ENCODE results near the gene KDM7A. TPM values are rescaled to one million over a fixed set of nuclear protein-coding genes. Genes with fewer than 3 reads are reported as not detected.

Gene KDM7A
- total and polyA plus RNA-seq, 9 of the 15 experiments (the other 6 are each of a cell fraction or from before 2014, with no cell fraction given), result 0.90 to 8.4 (median 7.0) TPM

DNA sequence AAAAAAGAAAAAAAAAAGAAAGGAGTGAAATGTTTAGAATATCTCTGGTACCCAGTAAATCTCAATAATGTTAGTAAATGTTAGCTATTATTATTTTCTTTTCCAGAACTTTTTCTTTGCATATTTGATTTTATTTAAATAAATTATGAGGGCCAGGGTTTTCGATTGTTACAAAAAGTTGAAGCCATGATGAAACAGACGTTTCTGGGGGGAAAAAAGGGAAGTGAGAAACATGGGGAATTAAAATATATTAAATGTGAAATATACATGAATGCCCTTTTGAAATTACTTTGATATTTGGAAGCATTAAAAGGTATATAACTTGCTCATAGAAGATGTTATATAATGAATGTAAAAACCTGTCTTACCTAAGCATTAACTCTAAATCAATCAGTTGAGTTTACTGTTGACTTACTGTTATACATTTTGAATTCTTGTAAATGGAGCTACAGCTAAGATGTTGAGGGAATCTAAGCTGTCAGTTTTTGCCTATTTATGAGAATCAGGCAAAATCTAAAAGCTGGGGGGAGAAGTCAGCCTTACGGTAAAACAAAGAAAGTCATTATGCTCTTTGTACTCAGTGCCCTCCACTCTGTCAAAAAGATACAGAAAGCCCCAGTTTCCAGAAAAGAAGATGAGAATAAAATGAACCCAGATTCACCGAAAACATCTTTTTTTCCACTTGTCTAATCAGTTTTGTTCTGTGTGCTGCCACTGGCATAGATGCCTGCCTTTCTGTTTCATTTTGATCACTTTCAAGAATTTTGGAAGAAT, 30.0 kb upstream of the KDM7A start:
- DNase-seq (ENCODE audit: extremely low read depth in 1 of 4, low spot score in 3 of 4) (no peak), ATAC-seq (no peak), FAIRE-seq (no peak)
- Histone ChIP-seq H3K4me1 (replicated peaks in 1 of 2; ENCODE audit: control insufficient read depth in 2 of 2, insufficient read depth in 2 of 2, low read length in 2 of 2) (peaks cover 0 to 5% of the 10 kb centered on the region in 2 experiments; a peak in 1 of 5 replicates), H2AFZ (ENCODE audit: low read depth, low read length) (no peak overlapping the region), H3K9ac (ENCODE audit: insufficient read depth in 1 of 2, low read depth in 2 of 2, low read length in 2 of 2) (no peak overlapping the region), H3K79me2 (ENCODE audit: control insufficient read depth, insufficient read depth, low read length) (no peaks in the 10 kb centered on the region), H3K27me3 (ENCODE audit: control insufficient read depth in 2 of 2, insufficient read depth in 2 of 2, low read length in 2 of 2) (peaks cover 12 to 33% of the 10 kb centered on the region in 2 experiments), H3K4me3 (no peak overlapping the region), H3K9me1 (ENCODE audit: control insufficient read depth, insufficient read depth, low read length) (no peaks in the 10 kb centered on the region), H3K27ac (ENCODE audit: extremely low read depth, low read depth, low read length) (no peak overlapping the region), H3K9me3 (replicated peaks; ENCODE audit: control insufficient read depth, insufficient read depth, low read depth, low read length) (no peaks in the 10 kb centered on the region; the same call in 1 of the 2 replicates), H3K4me2 (ENCODE audit: insufficient read depth, low read length) (no peak overlapping the region), H3K36me3 (ENCODE audit: control insufficient read depth, insufficient read depth, low read length) (no peaks in the 10 kb centered on the region), H4K20me1 (replicated peaks; ENCODE audit: control insufficient read depth, insufficient read depth, low read length) (no peaks in the 10 kb centered on the region)
- ChIA-PET POLR2A (interaction anchor here (3.7 kb wide), 1 partner anchor 9 kb away, joined by 12 read pairs; no protein-coding TSS in a partner anchor), CTCF (ENCODE audit: low intra/inter-chr PET ratio) (no interaction called here)
- no TSS peak for BruUV-seq (replicated peaks)
- WGBS (ENCODE audit: insufficient coverage, low coverage, missing lambda C conversion rate), result 17% methylated on average over 4 of the region's 4 CpGs
- intact Hi-C loops (cut with micrococcal nuclease) (no loop called here), in situ Hi-C loops (cut with MboI) (no loop called here)
- TF ChIP-seq SPI1 (IDR thresholded peaks at IDR 0.05; ENCODE audit: borderline replicate concordance, low read depth, low read length), result 0 out of 2 replicates have a peak, but pooled peaks have one; percentile 44
- no peak for TF ChIP-seq CTBP1 (IDR thresholded peaks at IDR 0.05; ENCODE audit: borderline replicate concordance)

DNA sequence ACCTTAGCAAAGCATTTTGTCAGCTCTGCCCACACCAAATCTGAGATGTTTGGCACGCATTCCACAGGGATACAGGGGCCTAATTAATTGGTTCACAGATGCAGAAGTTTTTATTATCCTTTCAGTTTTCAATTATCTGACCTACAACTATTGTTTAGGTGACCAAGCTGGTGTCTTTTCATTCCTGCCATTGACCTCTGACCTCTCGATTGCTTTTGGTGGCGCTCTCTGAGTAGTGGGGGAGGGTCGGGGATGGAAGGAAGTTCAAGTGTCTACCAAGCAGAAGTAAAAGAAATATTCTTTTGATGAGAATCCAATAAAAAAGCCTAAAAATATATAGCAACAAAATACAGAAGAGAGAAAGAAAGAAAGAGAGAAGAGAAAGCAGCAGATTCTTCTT, 28.8 kb upstream of the KDM7A start:
- in situ Hi-C loops (cut with MboI) (no loop called here), intact Hi-C loops (cut with micrococcal nuclease) (no loop called here)
- Histone ChIP-seq H3K4me3 (no peak overlapping the region), H3K79me2 (ENCODE audit: control insufficient read depth, insufficient read depth, low read length) (no peaks in the 10 kb centered on the region), H3K36me3 (ENCODE audit: control insufficient read depth, insufficient read depth, low read length) (no peaks in the 10 kb centered on the region), H3K9me3 (replicated peaks; ENCODE audit: control insufficient read depth, insufficient read depth, low read depth, low read length) (no peaks in the 10 kb centered on the region; the same call in 1 of the 2 replicates), H3K27me3 (ENCODE audit: control insufficient read depth in 2 of 2, insufficient read depth in 2 of 2, low read length in 2 of 2) (peaks cover 12 to 28% of the 10 kb centered on the region in 2 experiments), H3K9me1 (ENCODE audit: control insufficient read depth, insufficient read depth, low read length) (no peaks in the 10 kb centered on the region), H2AFZ (ENCODE audit: low read depth, low read length) (no peak overlapping the region), H4K20me1 (replicated peaks; ENCODE audit: control insufficient read depth, insufficient read depth, low read length) (no peaks in the 10 kb centered on the region), H3K9ac (ENCODE audit: insufficient read depth in 1 of 2, low read depth in 2 of 2, low read length in 2 of 2) (no peak overlapping the region), H3K4me2 (ENCODE audit: insufficient read depth, low read length) (no peak overlapping the region), H3K4me1 (replicated peaks in 1 of 2; ENCODE audit: control insufficient read depth in 2 of 2, insufficient read depth in 2 of 2, low read length in 2 of 2) (peaks cover 0 to 6% of the 10 kb centered on the region in 2 experiments; a peak in 1 of 5 replicates), H3K27ac (ENCODE audit: extremely low read depth, low read depth, low read length) (no peak overlapping the region)
- whole genome bisulfite sequencing (ENCODE audit: insufficient coverage, low coverage, missing lambda C conversion rate), result 10% methylated on average over 4 of the region's 4 CpGs
- ChIA-PET POLR2A (no interaction called here), CTCF (ENCODE audit: low intra/inter-chr PET ratio) (no interaction called here)
- DNase-seq (ENCODE audit: extremely low read depth in 1 of 4, low spot score in 3 of 4), result no peak
- no peak for ATAC-seq
- TF ChIP-seq, protein P1, sequence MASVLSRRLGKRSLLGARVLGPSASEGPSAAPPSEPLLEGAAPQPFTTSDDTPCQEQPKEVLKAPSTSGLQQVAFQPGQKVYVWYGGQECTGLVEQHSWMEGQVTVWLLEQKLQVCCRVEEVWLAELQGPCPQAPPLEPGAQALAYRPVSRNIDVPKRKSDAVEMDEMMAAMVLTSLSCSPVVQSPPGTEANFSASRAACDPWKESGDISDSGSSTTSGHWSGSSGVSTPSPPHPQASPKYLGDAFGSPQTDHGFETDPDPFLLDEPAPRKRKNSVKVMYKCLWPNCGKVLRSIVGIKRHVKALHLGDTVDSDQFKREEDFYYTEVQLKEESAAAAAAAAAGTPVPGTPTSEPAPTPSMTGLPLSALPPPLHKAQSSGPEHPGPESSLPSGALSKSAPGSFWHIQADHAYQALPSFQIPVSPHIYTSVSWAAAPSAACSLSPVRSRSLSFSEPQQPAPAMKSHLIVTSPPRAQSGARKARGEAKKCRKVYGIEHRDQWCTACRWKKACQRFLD (CRISPR knock-in tag; IDR thresholded peaks at IDR 0.05), result no peak
- TF ChIP-seq NR2C1 (IDR thresholded peaks at IDR 0.05), result peak; percentile 74
- TF ChIP-seq NR2C1 (tag; IDR thresholded peaks at IDR 0.05), result peak; percentile 78
- no peak for TF ChIP-seq XRCC5 (IDR thresholded peaks at IDR 0.05; ENCODE audit: low read depth, low read length)
- TF ChIP-seq NR2C2 (CRISPR knock-in tag; IDR thresholded peaks at IDR 0.05), result no peak
- peak; percentile 30; the same call in 1 of the 2 replicates for TF ChIP-seq NR2C2 (tag; IDR thresholded peaks at IDR 0.05)
- no peak for FAIRE-seq
- no TSS peak for BruUV-seq (replicated peaks)

Data from K562 (cell line).